DND-41 (cell line): ENCODE data around the gene B4GALT3.

Source experiments
- ATAC-seq: fragments of 200-7000 bp; cut with Tn5 transposase; 3 replicates; pipeline ENCODE4 v1.9.1; 2021; ENCODE audit warnings: low read depth; ENCODE audit not compliant: insufficient read depth
- DNase-seq: peaks from one replicate; pipeline ENCODE4 v3.0.0-alpha.2; 2020
- H2AFZ ChIP-seq: 2 replicates; pipeline ENCODE4 v1.6.0; 2012; ENCODE audit warnings: low read depth, low read length
- H3K27ac ChIP-seq: 2 replicates; pipeline ENCODE4 v1.5.1; 2012; ENCODE audit warnings: low read length, inconsistent platforms
- H3K27me3 ChIP-seq: fragments of 200-600 bp; sonication (generic); 2 replicates; pipeline ENCODE4 v1.6.0; 2012; ENCODE audit warnings: low read length, mild to moderate bottlenecking, inconsistent platforms; ENCODE audit not compliant: insufficient read depth, poor library complexity
- H3K36me3 ChIP-seq: 2 replicates; pipeline ENCODE4 v1.5.1; 2012; ENCODE audit warnings: low read length, inconsistent platforms; ENCODE audit not compliant: insufficient read depth
- H3K4me1 ChIP-seq: 2 replicates; pipeline ENCODE4 v1.5.1; 2012; ENCODE audit warnings: mild to moderate bottlenecking, low read length; ENCODE audit not compliant: insufficient read depth
- H3K4me2 ChIP-seq: 2 replicates; pipeline ENCODE4 v1.6.0; 2012; ENCODE audit warnings: mild to moderate bottlenecking, moderate library complexity, low read length, inconsistent platforms; ENCODE audit not compliant: insufficient read depth
- H3K4me3 ChIP-seq, 2 experiments: fragments of 200-600 bp in 1 of 2; shearing (Covaris generic) in 1 of 2; 2 replicates each; pipeline ENCODE4 v1.5.1; 2012 to 2016; ENCODE audit warnings: inconsistent platforms in 2 of 2, low read length in 2 of 2, mild to moderate bottlenecking in 2 of 2, low read depth in 1 of 2, moderate library complexity in 1 of 2
- H3K79me2 ChIP-seq: 2 replicates; pipeline ENCODE4 v1.6.0; 2012; ENCODE audit warnings: low read length, inconsistent platforms; ENCODE audit not compliant: insufficient read depth
- H3K9ac ChIP-seq: 2 replicates; pipeline ENCODE4 v1.6.0; 2012; ENCODE audit warnings: low read depth, mild to moderate bottlenecking, inconsistent platforms, low read length, moderate library complexity
- H3K9me3 ChIP-seq: 2 replicates; pipeline ENCODE4 v1.5.1; 2012; ENCODE audit warnings: low read length, moderate library complexity, mild to moderate bottlenecking, inconsistent platforms; ENCODE audit not compliant: insufficient read depth, severe bottlenecking
- H4K20me1 ChIP-seq: 2 replicates; pipeline ENCODE4 v1.6.0; 2012; ENCODE audit warnings: low read length; ENCODE audit not compliant: insufficient read depth
- EZH2 ChIP-seq: IDR thresholded peaks from 3 replicates; pipeline ENCODE4 v1.6.1; 2012; ENCODE audit warnings: borderline replicate concordance, low read depth, mild to moderate bottlenecking, moderate library complexity, low read length, inconsistent platforms; ENCODE audit not compliant: severe bottlenecking
- TF ChIP-seq, protein P1 (sequence below): IDR thresholded peaks from 2 replicates; pipeline ENCODE4 v1.5.1; 2012; ENCODE audit warnings: borderline replicate concordance, low read length, moderate library complexity, mild to moderate bottlenecking; ENCODE audit not compliant: poor library complexity, severe bottlenecking; ENCODE audit errors: extremely low read depth

The B4GALT3 gene

DNA sequence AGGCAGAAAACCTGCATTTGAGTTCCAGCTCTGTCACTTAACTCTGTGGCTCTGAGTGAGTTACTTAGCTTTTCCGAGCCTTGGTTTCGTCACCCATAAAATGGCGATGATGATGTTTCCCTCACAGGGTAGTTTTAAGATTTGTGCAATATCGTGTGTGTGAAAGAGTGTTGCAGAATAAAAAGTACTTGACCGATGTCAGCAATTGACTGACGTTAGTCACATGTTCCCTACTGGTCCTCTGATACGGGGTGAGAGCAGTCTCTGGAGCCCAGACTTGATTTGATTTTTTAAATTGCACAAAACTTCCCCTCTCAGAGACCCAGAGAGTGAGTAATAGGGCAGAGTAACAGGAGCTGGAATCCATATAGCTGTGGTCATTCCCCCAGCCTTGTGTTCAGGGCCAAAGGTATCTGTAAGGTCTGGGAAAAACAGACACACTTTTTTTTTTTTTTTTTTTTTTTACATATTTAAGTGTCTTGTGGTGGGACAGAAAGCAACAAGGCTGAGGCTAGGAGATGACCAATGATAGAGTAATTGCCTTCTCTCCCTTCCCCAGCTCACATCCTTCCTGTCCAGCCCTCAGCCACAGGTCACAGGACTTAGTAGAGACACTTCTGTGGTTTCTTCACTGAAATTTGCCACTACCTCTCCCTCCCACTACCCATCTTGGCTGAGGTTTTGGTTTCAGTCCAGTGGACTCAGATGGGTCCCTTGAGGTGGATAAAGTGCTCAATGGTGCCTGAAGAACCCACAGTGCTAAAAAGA, 39.8 kb upstream of the B4GALT3 start:
- H3K4me1 ChIP-seq, result no peaks in the 10 kb centered on the region
- no peaks in the 10 kb centered on the region for H4K20me1 ChIP-seq
- no peak overlapping the region for H3K4me2 ChIP-seq
- no peaks in the 10 kb centered on the region for H3K27me3 ChIP-seq
- no peak for ATAC-seq
- H3K79me2 ChIP-seq, result no peaks in the 10 kb centered on the region
- no peak overlapping the region for H3K27ac ChIP-seq
- no peak for TF ChIP-seq EZH2
- TF ChIP-seq, protein P1, sequence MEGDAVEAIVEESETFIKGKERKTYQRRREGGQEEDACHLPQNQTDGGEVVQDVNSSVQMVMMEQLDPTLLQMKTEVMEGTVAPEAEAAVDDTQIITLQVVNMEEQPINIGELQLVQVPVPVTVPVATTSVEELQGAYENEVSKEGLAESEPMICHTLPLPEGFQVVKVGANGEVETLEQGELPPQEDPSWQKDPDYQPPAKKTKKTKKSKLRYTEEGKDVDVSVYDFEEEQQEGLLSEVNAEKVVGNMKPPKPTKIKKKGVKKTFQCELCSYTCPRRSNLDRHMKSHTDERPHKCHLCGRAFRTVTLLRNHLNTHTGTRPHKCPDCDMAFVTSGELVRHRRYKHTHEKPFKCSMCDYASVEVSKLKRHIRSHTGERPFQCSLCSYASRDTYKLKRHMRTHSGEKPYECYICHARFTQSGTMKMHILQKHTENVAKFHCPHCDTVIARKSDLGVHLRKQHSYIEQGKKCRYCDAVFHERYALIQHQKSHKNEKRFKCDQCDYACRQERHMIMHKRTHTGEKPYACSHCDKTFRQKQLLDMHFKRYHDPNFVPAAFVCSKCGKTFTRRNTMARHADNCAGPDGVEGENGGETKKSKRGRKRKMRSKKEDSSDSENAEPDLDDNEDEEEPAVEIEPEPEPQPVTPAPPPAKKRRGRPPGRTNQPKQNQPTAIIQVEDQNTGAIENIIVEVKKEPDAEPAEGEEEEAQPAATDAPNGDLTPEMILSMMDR, result no peak
- no peak for DNase-seq
- H3K9ac ChIP-seq, result no peak overlapping the region
- H3K4me3 ChIP-seq, result no peak overlapping the region
- no peak overlapping the region for H2AFZ ChIP-seq
- no peaks in the 10 kb centered on the region for H3K9me3 ChIP-seq
- H3K36me3 ChIP-seq, result peaks cover 29% of the 10 kb centered on the region

DNA sequence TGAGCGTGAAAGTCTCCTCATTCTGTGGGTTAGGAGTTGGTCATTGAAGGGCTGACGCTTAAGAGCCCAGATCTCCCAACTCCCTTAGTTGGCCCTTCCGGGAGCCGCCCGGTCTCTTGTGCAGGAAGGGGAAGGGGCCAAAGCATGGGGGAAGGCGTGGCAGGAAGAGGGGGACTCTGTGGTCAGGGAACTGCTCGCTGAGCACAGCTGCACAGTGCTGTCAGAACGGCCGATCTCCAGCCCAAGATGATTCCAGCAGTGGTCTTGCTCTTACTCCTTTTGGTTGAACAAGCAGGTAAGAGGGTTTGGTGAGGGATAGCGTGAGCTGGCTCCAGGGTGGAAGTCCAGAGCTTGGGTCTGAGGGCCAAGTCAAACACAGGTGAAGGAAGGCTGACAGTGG, 37.8 kb upstream of the B4GALT3 start, which contains the start of gene FCER1G:
Gene FCER1G (plus strand): TSS at position 220 of the 400 bp plus-strand sequence. CDS start 27 bp downstream, at position 247.
- H3K27me3 ChIP-seq, result no peaks in the 10 kb centered on the region
- H2AFZ ChIP-seq, result no peak within 1 kb of the TSS
- H3K27ac ChIP-seq, result no peak within 1 kb of the TSS
- no peak for TF ChIP-seq EZH2
- TF ChIP-seq, protein P1, result no peak
- DNase-seq, result no peak
- no peaks in the 10 kb centered on the region for H3K9me3 ChIP-seq
- H3K4me2 ChIP-seq, result no peak within 1 kb of the TSS
- no peaks in the 10 kb centered on the region for H3K4me1 ChIP-seq
- H4K20me1 ChIP-seq, result no peaks in the 10 kb centered on the region
- no peak within 1 kb of the TSS for H3K9ac ChIP-seq
- ATAC-seq, result peak; percentile 31; the same call in 1 of the 3 replicates
- H3K4me3 ChIP-seq, result no peak within 1 kb of the TSS
- H3K79me2 ChIP-seq, result no peaks in the 10 kb centered on the region
- H3K36me3 ChIP-seq, result peaks cover 49% of the 10 kb centered on the region

DNA sequence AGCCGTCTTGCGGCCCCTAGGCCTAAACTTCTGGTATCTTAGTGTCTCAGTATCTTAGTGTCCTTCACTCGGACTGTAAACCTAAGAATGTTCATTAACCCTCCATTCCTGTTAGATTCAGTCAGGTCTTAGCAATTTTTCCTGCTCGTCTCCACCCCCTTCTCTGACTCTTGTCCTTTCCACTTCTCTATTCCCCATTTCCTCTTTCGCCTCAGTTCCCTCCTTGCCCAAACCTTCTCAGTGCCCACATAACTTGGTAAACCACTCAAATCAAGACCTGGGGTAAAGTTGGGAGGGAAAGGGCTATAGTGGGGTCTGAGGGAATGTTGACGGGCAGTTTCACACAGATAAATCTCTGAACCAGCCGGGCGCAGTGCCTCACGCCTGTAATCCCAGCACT, 37.1 kb upstream of the B4GALT3 start:
- Histone ChIP-seq H3K27me3 (no peaks in the 10 kb centered on the region), H4K20me1 (no peaks in the 10 kb centered on the region), H3K9me3 (no peaks in the 10 kb centered on the region), H3K4me2 (no peak overlapping the region), H3K4me1 (no peaks in the 10 kb centered on the region), H2AFZ (no peak overlapping the region), H3K4me3 (no peak overlapping the region), H3K9ac (no peak overlapping the region), H3K36me3 (peaks cover 56% of the 10 kb centered on the region), H3K79me2 (no peaks in the 10 kb centered on the region), H3K27ac (no peak overlapping the region)
- DNase-seq (no peak), ATAC-seq (no peak)
- TF ChIP-seq, protein P1, result no peak
- no peak for TF ChIP-seq EZH2
